Peyer's patch (tissue), 4 donors: ENCODE measurements around the gene PARP11.

ENCODE experiments used
- CTCF ChIP-seq, 6 experiments: fragments of 450-650 bp in 4 of 6; fragments of 200-600 bp in 2 of 6; sonication (generic) in 1 of 6; IDR thresholded peaks; one replicate each; pipeline ENCODE4 v1.5.1; 2017 to 2019; ENCODE audit warnings: antibody characterized with exemption in 6 of 6, mild to moderate bottlenecking in 3 of 6, moderate library complexity in 1 of 6
- POLR2A ChIP-seq, 2 donors: fragments of 450-650 bp; IDR thresholded peaks; one replicate each; pipeline ENCODE4 v1.5.1; 2017; ENCODE audit warnings: antibody characterized with exemption in 2 of 2, mild to moderate bottlenecking in 2 of 2, moderate library complexity in 2 of 2

- TF ChIP-seq CTCF (IDR thresholded peaks at IDR 0.05) (no peak), POLR2A (IDR thresholded peaks at IDR 0.05) (no peak)
Observed at GRCh38 chr12:3879846-3880245, 6.6 kb upstream of the PARP11 start.
